Measurements from ENCODE around the gene TMEM252. TPM values are rescaled to one million over a fixed set of nuclear protein-coding genes. Genes with fewer than 3 reads are reported as not detected.

Gene TMEM252, protein sequence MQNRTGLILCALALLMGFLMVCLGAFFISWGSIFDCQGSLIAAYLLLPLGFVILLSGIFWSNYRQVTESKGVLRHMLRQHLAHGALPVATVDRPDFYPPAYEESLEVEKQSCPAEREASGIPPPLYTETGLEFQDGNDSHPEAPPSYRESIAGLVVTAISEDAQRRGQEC
- not detected for total RNA-seq

DNA sequence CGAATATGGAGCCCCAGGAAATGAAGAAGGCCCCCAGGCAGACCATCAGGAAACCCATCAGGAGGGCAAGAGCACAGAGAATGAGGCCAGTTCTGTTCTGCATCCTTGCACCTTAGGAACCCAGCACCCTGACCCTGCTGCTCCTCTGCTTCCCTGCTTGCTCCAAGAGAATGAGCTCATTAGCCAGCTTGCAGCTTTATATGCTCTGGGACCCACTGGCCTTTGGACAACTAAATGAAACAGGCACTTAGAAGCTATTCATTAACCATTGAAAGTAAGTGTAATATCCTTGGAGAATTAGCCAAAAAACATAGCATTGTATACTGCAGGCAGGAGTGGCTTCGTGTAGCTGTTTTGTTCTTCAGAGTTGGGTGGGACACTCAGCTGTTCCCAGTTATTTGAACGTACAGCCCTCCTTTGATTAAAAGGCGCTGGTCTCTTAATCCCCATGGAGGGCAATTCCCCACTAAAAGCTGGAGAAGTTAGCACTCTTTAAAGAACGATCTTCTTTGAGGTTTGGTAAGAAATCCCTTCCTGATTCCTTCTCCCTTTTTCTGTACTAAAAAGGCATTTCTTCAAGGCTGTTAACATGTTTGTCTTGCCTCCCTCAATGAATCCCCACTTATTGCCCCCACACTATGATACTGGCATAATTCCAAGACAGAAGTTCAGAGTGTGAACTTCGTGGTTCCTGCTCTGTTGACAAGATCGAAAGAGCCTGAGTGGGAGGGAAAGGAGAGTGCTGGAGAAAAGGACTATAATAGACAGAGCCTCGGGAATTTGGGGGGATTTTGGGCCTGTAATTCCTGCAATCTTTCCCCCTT lies at the start of gene TMEM252:
Gene TMEM252, minus strand, starts transcription at position 172 of the 824 bp plus-strand sequence. Its CDS starts 69 bp downstream, at position 103.
- Mint-ChIP-seq H3K27ac (no peak within 1 kb of the TSS), H3K27me3 (peaks cover 10% of the 10 kb centered on the region), H3K9me3 (ENCODE audit: low read depth) (no peaks in the 10 kb centered on the region), H3K36me3 (ENCODE audit: low read depth) (no peaks in the 10 kb centered on the region), H3K4me1 (no peaks in the 10 kb centered on the region), H3K4me3 (no peak within 1 kb of the TSS)
- ChIA-PET CTCF (interaction anchor here (0.9 to 1.2 kb wide), 2 partner anchors 19 to 93 kb away, joined by 4 read pairs; no protein-coding TSS in a partner anchor), POLR2A (no interaction called here)
- intact Hi-C loops (cut with DNase I, micrococcal nuclease), result no loop called here
- ATAC-seq (no peak), DNase-seq (no peak)

- ATAC-seq (no peak), DNase-seq (no peak)
- H3K36me3 Mint-ChIP-seq (ENCODE audit: low read depth), result no peaks in the 10 kb centered on the region
- H3K27me3 Mint-ChIP-seq, result peaks cover 6% of the 10 kb centered on the region
- peaks cover 3% of the 10 kb centered on the region for H3K4me1 Mint-ChIP-seq
- ChIA-PET CTCF (interaction anchor here (0.6 to 1.0 kb wide), 3 partner anchors 113 to 414 kb away, joined by 3 to 5 read pairs (median 3); no protein-coding TSS in a partner anchor), POLR2A (no interaction called here)
- intact Hi-C loops (cut with DNase I, micrococcal nuclease), result loop anchor here (2.0 to 10.0 kb wide), 4 partner anchors 102 to 610 kb away; no protein-coding TSS in a partner anchor
- H3K27ac Mint-ChIP-seq, result no peak overlapping the region
- no peak overlapping the region for H3K4me3 Mint-ChIP-seq
- no peaks in the 10 kb centered on the region for H3K9me3 Mint-ChIP-seq (ENCODE audit: low read depth)
These were observed 44.5 kb upstream of the TMEM252 start for GRCh38 chr9:68585034-68585761.

DNA sequence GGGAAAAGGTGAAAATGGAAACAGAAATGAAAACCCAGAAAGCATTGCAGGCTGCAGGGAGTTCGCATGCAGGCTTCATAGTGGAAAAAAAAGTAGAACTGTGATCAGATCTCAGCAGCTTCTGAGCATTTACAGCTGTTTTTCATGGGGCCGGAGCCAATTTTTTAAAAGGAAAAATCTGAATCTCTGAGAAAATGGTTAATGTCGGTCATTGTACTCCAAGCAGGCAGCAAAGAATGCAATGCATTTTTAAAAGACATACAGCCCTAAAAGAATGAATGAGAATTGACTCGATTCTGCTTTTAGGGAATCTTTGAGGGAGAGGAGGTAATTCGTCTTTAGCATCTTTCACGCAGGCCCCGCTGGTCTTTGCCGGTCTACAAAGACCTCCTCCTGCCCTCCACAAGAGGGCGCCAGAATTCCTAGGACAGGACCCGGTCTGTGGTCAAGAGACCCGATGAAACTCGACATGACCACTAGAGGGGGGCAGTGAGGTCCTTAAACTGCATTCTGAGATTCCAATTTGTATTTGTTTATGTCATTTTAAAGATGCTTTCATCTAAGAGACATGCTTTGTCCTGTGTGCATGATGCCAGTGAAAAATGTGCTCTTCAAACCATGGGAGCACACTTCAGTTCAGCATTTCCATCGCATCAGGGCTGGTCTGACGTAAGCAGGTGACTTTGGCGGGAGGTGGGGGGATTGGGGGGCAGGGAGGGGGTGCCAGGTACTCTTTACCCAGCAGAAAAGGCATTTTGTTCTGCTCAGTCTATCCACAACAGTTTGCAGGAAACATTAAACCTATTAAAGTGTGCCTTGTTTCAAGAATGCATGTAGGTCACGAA lies 43.7 kb upstream of the TMEM252 start:
- H3K27ac Mint-ChIP-seq, result no peak overlapping the region
- intact Hi-C loops (cut with DNase I, micrococcal nuclease), result loop anchor here (1.0 to 10.0 kb wide), 9 partner anchors 101 to 610 kb away; partner anchors contain the start of gene PIP5K1B (in 1 of the 2)
- POLR2A ChIA-PET, result no interaction called here

DNA sequence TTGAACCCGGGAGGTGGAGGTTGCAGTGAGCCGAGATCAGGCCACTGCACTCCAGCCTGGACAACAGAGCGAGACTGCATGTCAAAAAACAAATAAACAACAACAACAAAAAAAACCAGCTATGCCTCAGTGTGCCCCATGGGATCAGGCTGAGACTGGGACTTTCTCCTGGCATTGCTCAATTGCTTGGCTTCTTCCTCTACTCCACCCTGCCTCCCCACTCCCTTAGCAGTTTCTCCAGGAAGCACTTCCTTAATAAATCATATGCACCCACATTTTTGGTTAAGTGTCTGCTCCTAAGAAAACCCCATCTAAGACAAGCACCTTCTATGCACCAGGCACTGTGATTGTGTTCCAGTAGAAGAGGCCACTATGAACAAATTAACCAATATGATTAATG lies 41.0 kb upstream of the TMEM252 start:
- Mint-ChIP-seq H3K9me3 (ENCODE audit: low read depth) (no peaks in the 10 kb centered on the region), H3K4me1 (peaks cover 3% of the 10 kb centered on the region), H3K4me3 (no peak overlapping the region), H3K27ac (no peak overlapping the region), H3K27me3 (peaks cover 3% of the 10 kb centered on the region), H3K36me3 (ENCODE audit: low read depth) (no peaks in the 10 kb centered on the region)
- POLR2A ChIA-PET, result interaction anchor here (0.6 kb wide), 1 partner anchor 397 kb away, joined by 4 read pairs; no protein-coding TSS in a partner anchor
- CTCF ChIA-PET, result interaction anchor here (0.6 to 2.6 kb wide), 5 partner anchors 22 to 561 kb away, joined by 3 to 6 read pairs (median 4); no protein-coding TSS in a partner anchor
- DNase-seq, result no peak
- intact Hi-C loops (cut with DNase I, micrococcal nuclease), result loop anchor here in 1 of 2 experiments (10.0 kb wide), 2 partner anchors 263 to 613 kb away; no protein-coding TSS in a partner anchor
- ATAC-seq, result no peak

More for the DNA sequence above, 43.7 kb upstream of the TMEM252 start:
- no peak overlapping the region for H3K4me3 Mint-ChIP-seq
- peaks cover 3% of the 10 kb centered on the region for H3K4me1 Mint-ChIP-seq
- DNase-seq, result peak; percentile 92
- peak; percentile 99 for ATAC-seq
- H3K36me3 Mint-ChIP-seq (ENCODE audit: low read depth), result no peaks in the 10 kb centered on the region
- peaks cover 6% of the 10 kb centered on the region for H3K27me3 Mint-ChIP-seq
- H3K9me3 Mint-ChIP-seq (ENCODE audit: low read depth), result no peaks in the 10 kb centered on the region
- CTCF ChIA-PET, result interaction anchor here (0.6 to 2.6 kb wide), 27 partner anchors 11 to 448 kb away, joined by 3 to 21 read pairs (median 3); no protein-coding TSS in a partner anchor

DNA sequence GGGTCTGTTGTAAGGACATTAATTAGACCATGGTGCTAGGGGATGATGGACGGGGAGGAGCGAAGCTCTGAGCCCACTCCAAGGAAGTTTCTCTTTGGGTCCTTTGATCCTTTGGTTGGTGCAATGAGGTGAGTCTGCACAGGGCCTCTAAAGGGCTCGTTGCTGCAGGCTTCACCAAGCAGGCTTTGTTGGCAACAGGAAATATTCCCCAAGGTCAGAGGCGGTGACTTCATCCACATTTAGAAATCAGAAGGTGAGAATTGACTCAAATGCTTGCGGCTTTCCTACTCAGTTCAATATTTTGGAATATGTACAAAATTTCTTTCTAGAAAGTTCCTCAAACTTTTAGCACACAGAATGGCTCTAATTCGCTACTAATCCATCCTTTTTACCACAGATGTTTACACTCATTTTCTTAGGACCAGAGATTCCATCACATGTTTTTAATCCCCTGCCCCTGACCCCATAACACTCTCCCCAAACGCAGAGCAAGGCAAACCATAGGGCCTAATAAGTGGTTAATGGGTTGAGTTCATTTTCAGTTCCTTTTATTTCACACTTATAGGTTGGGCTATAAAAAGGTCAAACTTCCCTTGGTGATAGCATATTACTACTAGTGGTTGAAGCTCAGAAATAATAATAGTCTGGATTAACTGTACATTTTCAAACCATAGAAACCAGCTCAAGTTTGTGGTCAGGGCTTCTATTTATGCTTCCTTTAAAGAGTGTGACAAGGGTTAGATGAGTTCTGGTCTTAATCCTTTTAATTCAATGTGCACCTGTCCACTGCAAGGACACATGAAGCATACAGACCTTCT lies 37.3 kb upstream of the TMEM252 start:
- Mint-ChIP-seq H3K4me1 (no peaks in the 10 kb centered on the region), H3K27ac (no peak overlapping the region), H3K9me3 (ENCODE audit: low read depth) (no peaks in the 10 kb centered on the region), H3K4me3 (no peak overlapping the region), H3K36me3 (ENCODE audit: low read depth) (no peaks in the 10 kb centered on the region), H3K27me3 (peaks cover under 1% of the 10 kb centered on the region)
- DNase-seq (no peak), ATAC-seq (no peak)
- intact Hi-C loops (cut with DNase I, micrococcal nuclease), result no loop called here
- CTCF ChIA-PET, result interaction anchor here (1.3 kb wide), 1 partner anchor 422 kb away, joined by 3 read pairs; no protein-coding TSS in a partner anchor
- POLR2A ChIA-PET, result no interaction called here

DNA sequence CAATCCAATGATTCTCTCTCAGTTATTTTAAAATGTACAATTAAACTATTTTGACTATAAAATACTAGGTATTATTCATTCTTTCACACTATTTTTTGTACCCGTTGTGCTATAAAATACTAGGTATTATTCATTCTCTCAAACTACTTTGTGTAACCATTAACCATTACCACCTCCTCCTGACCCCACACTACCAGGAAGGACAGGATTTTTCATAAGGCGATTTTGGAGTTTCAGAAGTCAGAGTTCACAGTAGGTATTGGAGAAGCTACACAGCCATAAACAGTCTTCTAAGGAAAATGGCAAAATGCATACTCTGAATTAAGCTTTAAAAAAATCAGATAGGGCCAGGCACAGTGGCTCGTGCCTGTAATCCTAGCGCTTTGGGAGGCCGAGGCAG lies 35.1 kb upstream of the TMEM252 start:
- Mint-ChIP-seq H3K4me1 (no peaks in the 10 kb centered on the region), H3K27ac (no peak overlapping the region), H3K9me3 (ENCODE audit: low read depth) (peaks cover 5% of the 10 kb centered on the region), H3K4me3 (no peak overlapping the region), H3K27me3 (peaks cover 5% of the 10 kb centered on the region), H3K36me3 (ENCODE audit: low read depth) (no peaks in the 10 kb centered on the region)
- ATAC-seq (no peak), DNase-seq (no peak)
- POLR2A ChIA-PET, result no interaction called here
- intact Hi-C loops (cut with DNase I, micrococcal nuclease), result no loop called here
- CTCF ChIA-PET, result interaction anchor here (0.6 to 1.0 kb wide), 3 partner anchors 15 to 424 kb away, joined by 3 to 5 read pairs (median 4); no protein-coding TSS in a partner anchor

DNA sequence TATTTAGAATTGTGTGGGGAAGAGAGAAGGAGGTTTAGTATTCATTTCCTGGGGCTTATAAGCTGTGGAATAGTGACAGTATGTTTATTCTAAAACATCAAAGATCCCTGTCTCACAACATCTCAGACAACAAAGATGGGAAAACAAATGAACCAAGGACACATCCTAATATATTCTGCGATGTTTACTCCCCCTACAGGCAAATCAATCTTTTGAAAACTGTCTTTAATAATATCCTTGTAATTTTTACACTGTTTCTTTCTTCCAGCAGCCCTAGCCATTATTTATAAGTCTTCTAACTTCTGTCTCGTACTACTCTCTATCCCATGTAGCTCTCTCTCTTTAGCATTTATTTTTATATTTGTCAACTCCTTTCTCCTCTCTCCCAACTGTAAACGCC lies 33.5 kb upstream of the TMEM252 start:
- Mint-ChIP-seq H3K9me3 (ENCODE audit: low read depth) (peaks cover 5% of the 10 kb centered on the region), H3K4me1 (no peaks in the 10 kb centered on the region), H3K4me3 (no peak overlapping the region), H3K27ac (no peak overlapping the region), H3K36me3 (ENCODE audit: low read depth) (no peaks in the 10 kb centered on the region), H3K27me3 (peaks cover 10% of the 10 kb centered on the region)
- ChIA-PET CTCF (interaction anchor here (1.1 kb wide), 1 partner anchor 15 kb away, joined by 3 read pairs; no protein-coding TSS in a partner anchor), POLR2A (no interaction called here)
- ATAC-seq, result no peak
- intact Hi-C loops (cut with DNase I, micrococcal nuclease), result no loop called here
- DNase-seq, result no peak

DNA sequence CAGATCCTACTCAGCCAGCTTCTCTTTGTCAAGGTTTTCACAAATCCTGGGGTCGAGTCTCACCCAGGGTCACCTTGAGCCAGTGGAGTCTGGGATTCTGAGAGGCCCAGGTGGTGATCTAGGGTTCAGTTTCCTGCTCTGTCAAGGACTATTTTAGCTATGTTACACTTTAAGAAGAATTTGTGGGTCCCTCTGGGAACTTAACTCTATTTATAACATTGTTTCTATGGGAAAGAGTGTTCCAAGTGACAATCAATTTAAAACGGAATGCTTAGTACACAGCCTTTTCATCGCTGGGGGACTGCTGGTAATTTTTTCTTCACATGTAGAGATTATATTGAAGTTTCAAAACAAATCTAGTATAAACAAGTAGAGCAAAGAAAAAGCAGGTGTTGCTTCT lies 26.9 kb upstream of the TMEM252 start:
- Mint-ChIP-seq H3K27me3 (peaks cover 28% of the 10 kb centered on the region), H3K9me3 (ENCODE audit: low read depth) (peaks cover 5% of the 10 kb centered on the region), H3K36me3 (ENCODE audit: low read depth) (no peaks in the 10 kb centered on the region), H3K4me3 (no peak overlapping the region), H3K27ac (no peak overlapping the region), H3K4me1 (no peaks in the 10 kb centered on the region)
- POLR2A ChIA-PET, result interaction anchor here (0.7 kb wide), 1 partner anchor 13 kb away, joined by 3 read pairs; no protein-coding TSS in a partner anchor
- ATAC-seq (no peak), DNase-seq (no peak)
- CTCF ChIA-PET, result interaction anchor here (0.7 to 3.2 kb wide), 14 partner anchors 8 to 1010 kb away, joined by 3 to 21 read pairs (median 3); no protein-coding TSS in a partner anchor
- intact Hi-C loops (cut with DNase I, micrococcal nuclease), result loop anchor here in 1 of 2 experiments (10.0 kb wide), 1 partner anchor 213 kb away; the partner anchor contains the start of gene PGM5

- DNase-seq (no peak), ATAC-seq (no peak)
- Mint-ChIP-seq H3K36me3 (ENCODE audit: low read depth) (no peaks in the 10 kb centered on the region), H3K9me3 (ENCODE audit: low read depth) (no peaks in the 10 kb centered on the region), H3K27me3 (peaks cover 19% of the 10 kb centered on the region), H3K4me3 (no peak overlapping the region), H3K4me1 (peaks cover 9% of the 10 kb centered on the region), H3K27ac (no peak overlapping the region)
- POLR2A ChIA-PET, result no interaction called here
- intact Hi-C loops (cut with DNase I, micrococcal nuclease), result loop anchor here in 1 of 2 experiments (10.0 kb wide), 1 partner anchor 208 kb away; the partner anchor contains the start of gene PGM5
- CTCF ChIA-PET, result interaction anchor here (0.6 to 1.5 kb wide), 7 partner anchors 10 to 464 kb away, joined by 3 to 4 read pairs (median 3); no protein-coding TSS in a partner anchor
These were observed 21.8 kb upstream of the TMEM252 start for GRCh38 chr9:68562461-68562860.
